GM12878 (cell line): ENCODE measurements around the gene ASAP3. TPM values are rescaled to one million over a fixed set of nuclear protein-coding genes. Genes with fewer than 3 reads are reported as not detected.

ENCODE experiments used
- ASH2L ChIP-seq: fragments of 300-600, 200-600 bp; sonication (generic); IDR thresholded peaks from 2 replicates; pipeline ENCODE4 v1.6.1; 2017; ENCODE audit warnings: low read depth, mild to moderate bottlenecking, borderline replicate concordance
- ATF7 ChIP-seq: fragments of 450-650 bp; IDR thresholded peaks from 2 replicates; pipeline ENCODE4 v1.6.1; 2016; ENCODE audit warnings: low read depth, mild to moderate bottlenecking
- HDGF ChIP-seq: fragments of 450-650 bp; IDR thresholded peaks from 2 replicates; pipeline ENCODE4 v1.6.1; 2016; ENCODE audit warnings: antibody characterized with exemption
- IKZF1 ChIP-seq: fragments of 450-650 bp; conservative IDR thresholded peaks from 2 replicates; pipeline ENCODE4 v1.6.1; 2017; ENCODE audit warnings: antibody characterized with exemption, mild to moderate bottlenecking
- IKZF2 ChIP-seq, 2 experiments: fragments of 450-650 bp; IDR thresholded peaks; 2 replicates each; pipeline ENCODE4 v1.6.1; 2017; ENCODE audit warnings: mild to moderate bottlenecking in 2 of 2, moderate library complexity in 2 of 2
- IRF4 ChIP-seq: IDR thresholded peaks from 2 replicates; pipeline ENCODE4 v1.6.1; 2011; ENCODE audit warnings: low read depth, low read length
- JUNB ChIP-seq: IDR thresholded peaks from 2 replicates; pipeline ENCODE4 v1.6.1; 2016; ENCODE audit warnings: antibody characterized with exemption, mild to moderate bottlenecking
- KDM1A ChIP-seq: fragments of 200-600 bp; sonication (generic); IDR thresholded peaks from 2 replicates; pipeline ENCODE4 v1.6.1; 2016; ENCODE audit warnings: borderline replicate concordance
- KLF5 ChIP-seq: fragments of 450-650 bp; IDR thresholded peaks from 2 replicates; pipeline ENCODE4 v1.6.1; 2014; ENCODE audit warnings: mild to moderate bottlenecking; ENCODE audit not compliant: partially characterized antibody
- MEF2A ChIP-seq: IDR thresholded peaks from 2 replicates; pipeline ENCODE4 v1.6.1; 2011; ENCODE audit warnings: low read depth, mild to moderate bottlenecking, low read length, moderate library complexity; ENCODE audit not compliant: insufficient read depth
- NFXL1 ChIP-seq: fragments of 450-650 bp; IDR thresholded peaks from 2 replicates; pipeline ENCODE4 v1.6.1; 2017; ENCODE audit warnings: antibody characterized with exemption, mild to moderate bottlenecking, borderline replicate concordance
- POU2F2 ChIP-seq: IDR thresholded peaks from 3 replicates; pipeline ENCODE4 v1.6.1; 2011; ENCODE audit warnings: low read depth, mild to moderate bottlenecking, low read length, borderline replicate concordance
- RUNX3 ChIP-seq: IDR thresholded peaks from 2 replicates; pipeline ENCODE4 v1.6.1; 2012; ENCODE audit warnings: low read length, inconsistent platforms
- SIX5 ChIP-seq: IDR thresholded peaks from 2 replicates; pipeline ENCODE4 v1.6.1; 2011; ENCODE audit warnings: mild to moderate bottlenecking, low read depth, low read length, moderate library complexity; ENCODE audit not compliant: severe bottlenecking
- SPI1 ChIP-seq: IDR thresholded peaks from 2 replicates; pipeline ENCODE4 v1.6.1; 2011; ENCODE audit warnings: low read depth, mild to moderate bottlenecking, low read length, moderate library complexity, borderline replicate concordance; ENCODE audit not compliant: insufficient read depth
- SUZ12 ChIP-seq: fragments of 200-600 bp; sonication (generic); IDR thresholded peaks from one replicate; pipeline ENCODE4 v1.6.1; 2018; ENCODE audit warnings: antibody characterized with exemption, mild to moderate bottlenecking; ENCODE audit not compliant: unreplicated experiment
- TAF1 ChIP-seq: IDR thresholded peaks from 2 replicates; pipeline ENCODE4 v1.6.1; 2011; ENCODE audit warnings: mild to moderate bottlenecking, low read depth, low read length, borderline replicate concordance
- TCF7 ChIP-seq: IDR thresholded peaks from 2 replicates; pipeline ENCODE4 v1.6.1; 2014; ENCODE audit warnings: antibody characterized with exemption, borderline replicate concordance
- YY1 ChIP-seq: IDR thresholded peaks from 2 replicates; pipeline ENCODE4 v1.6.1; 2011; ENCODE audit warnings: low read depth, mild to moderate bottlenecking, low read length
- ZNF384 ChIP-seq: IDR thresholded peaks from 2 replicates; pipeline ENCODE4 v1.6.1; 2012; ENCODE audit warnings: low read depth, mild to moderate bottlenecking, low read length, improper control_type of control experiment, borderline replicate concordance
- polyA plus RNA-seq, 11 experiments: library from polyadenylated mRNA; depleted of rRNA in 4 of 11; unstranded in 6 of 11; stranded (reverse) in 5 of 11; fragments of >200 nt; fragmentation: Nextera tagmentation in 4 of 11; fragmentation: Illumina TruSeq in 1 of 11; extraction: Ambion mirVana in 4 of 11; extraction: Trizol in 1 of 11; gene quantifications; 1 replicate in 1 of 11; 2 replicates in 10 of 11; pipeline versions ENCODE4 v1.2.1 to v1.2.3, GENCODE V29; 2011 to 2016; ENCODE audit warnings: inconsistent platforms in 2 of 11, missing spikeins in 2 of 11, low read depth in 1 of 11
- total RNA-seq, 4 experiments: library from RNA; depleted of rRNA in 3 of 4; stranded (reverse); fragments of >200 nt in 3 of 4; fragmentation: Illumina TruSeq in 1 of 4; extraction: Trizol in 1 of 4; gene quantifications; 2 replicates each; pipeline versions ENCODE4 v1.2.1 to v1.2.3, GENCODE V29; 2013 to 2021
- TF ChIP-seq, protein P1 (sequence below): IDR thresholded peaks from 2 replicates; pipeline ENCODE4 v1.6.1; 2012; ENCODE audit warnings: mild to moderate bottlenecking, low read depth, low read length
- TF ChIP-seq, protein P2 (sequence below), 3 experiments: IDR thresholded peaks in 2 of 3; conservative IDR thresholded peaks in 1 of 3; 2 replicates each; pipeline ENCODE4 v1.5.1; 2011; ENCODE audit warnings: low read depth in 3 of 3, low read length in 3 of 3, mild to moderate bottlenecking in 3 of 3, control low read depth in 2 of 3, moderate library complexity in 2 of 3, inconsistent platforms in 1 of 3, mixed read lengths in 1 of 3; ENCODE audit not compliant: control insufficient read depth in 2 of 3, insufficient read depth in 1 of 3; ENCODE audit errors: extremely low read depth in 1 of 3
- TF ChIP-seq, protein P3 (sequence below): fragments of 450-650 bp; IDR thresholded peaks from 2 replicates; pipeline ENCODE4 v1.6.1; 2017; ENCODE audit warnings: antibody characterized with exemption, mild to moderate bottlenecking, moderate library complexity

ASAP3 gene
- total and polyA plus RNA-seq, 10 of the 15 experiments (the other 5 are each of a cell fraction or from before 2014, with no cell fraction given) = 0.04 to 0.92 (median 0.34) TPM; not detected in 1

GRCh38 chr1:23525558-23526250 lies 41.7 kb upstream of the ASAP3 start (continued):
- TF ChIP-seq, protein P1, sequence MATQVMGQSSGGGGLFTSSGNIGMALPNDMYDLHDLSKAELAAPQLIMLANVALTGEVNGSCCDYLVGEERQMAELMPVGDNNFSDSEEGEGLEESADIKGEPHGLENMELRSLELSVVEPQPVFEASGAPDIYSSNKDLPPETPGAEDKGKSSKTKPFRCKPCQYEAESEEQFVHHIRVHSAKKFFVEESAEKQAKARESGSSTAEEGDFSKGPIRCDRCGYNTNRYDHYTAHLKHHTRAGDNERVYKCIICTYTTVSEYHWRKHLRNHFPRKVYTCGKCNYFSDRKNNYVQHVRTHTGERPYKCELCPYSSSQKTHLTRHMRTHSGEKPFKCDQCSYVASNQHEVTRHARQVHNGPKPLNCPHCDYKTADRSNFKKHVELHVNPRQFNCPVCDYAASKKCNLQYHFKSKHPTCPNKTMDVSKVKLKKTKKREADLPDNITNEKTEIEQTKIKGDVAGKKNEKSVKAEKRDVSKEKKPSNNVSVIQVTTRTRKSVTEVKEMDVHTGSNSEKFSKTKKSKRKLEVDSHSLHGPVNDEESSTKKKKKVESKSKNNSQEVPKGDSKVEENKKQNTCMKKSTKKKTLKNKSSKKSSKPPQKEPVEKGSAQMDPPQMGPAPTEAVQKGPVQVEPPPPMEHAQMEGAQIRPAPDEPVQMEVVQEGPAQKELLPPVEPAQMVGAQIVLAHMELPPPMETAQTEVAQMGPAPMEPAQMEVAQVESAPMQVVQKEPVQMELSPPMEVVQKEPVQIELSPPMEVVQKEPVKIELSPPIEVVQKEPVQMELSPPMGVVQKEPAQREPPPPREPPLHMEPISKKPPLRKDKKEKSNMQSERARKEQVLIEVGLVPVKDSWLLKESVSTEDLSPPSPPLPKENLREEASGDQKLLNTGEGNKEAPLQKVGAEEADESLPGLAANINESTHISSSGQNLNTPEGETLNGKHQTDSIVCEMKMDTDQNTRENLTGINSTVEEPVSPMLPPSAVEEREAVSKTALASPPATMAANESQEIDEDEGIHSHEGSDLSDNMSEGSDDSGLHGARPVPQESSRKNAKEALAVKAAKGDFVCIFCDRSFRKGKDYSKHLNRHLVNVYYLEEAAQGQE = 0 out of 2 replicates have a peak, but pooled peaks have one; percentile 6
- TF ChIP-seq IRF4 (no peak), IKZF2 (IDR thresholded peaks at IDR 0.05) (no peak), SPI1 (no peak), IKZF1 (peak; percentile 6; the same call in 1 of the 2 replicates), POU2F2 (0 out of 3 replicates have a peak, but pooled peaks have one; percentile 5), ASH2L (no peak), TAF1 (no peak), RUNX3 (peak; percentile 58), NFXL1 (no peak), KDM1A (no peak), MEF2A (0 out of 2 replicates have a peak, but pooled peaks have one; percentile 66), ATF7 (peak; percentile 88), TCF7 (no peak), ZNF384 (no peak), KLF5 (no peak), SIX5 (no peak), JUNB (peak; percentile 60), SUZ12 (no peak), YY1 (0 out of 2 replicates have a peak, but pooled peaks have one; percentile 34), HDGF (no peak)
- TF ChIP-seq, protein P2, sequence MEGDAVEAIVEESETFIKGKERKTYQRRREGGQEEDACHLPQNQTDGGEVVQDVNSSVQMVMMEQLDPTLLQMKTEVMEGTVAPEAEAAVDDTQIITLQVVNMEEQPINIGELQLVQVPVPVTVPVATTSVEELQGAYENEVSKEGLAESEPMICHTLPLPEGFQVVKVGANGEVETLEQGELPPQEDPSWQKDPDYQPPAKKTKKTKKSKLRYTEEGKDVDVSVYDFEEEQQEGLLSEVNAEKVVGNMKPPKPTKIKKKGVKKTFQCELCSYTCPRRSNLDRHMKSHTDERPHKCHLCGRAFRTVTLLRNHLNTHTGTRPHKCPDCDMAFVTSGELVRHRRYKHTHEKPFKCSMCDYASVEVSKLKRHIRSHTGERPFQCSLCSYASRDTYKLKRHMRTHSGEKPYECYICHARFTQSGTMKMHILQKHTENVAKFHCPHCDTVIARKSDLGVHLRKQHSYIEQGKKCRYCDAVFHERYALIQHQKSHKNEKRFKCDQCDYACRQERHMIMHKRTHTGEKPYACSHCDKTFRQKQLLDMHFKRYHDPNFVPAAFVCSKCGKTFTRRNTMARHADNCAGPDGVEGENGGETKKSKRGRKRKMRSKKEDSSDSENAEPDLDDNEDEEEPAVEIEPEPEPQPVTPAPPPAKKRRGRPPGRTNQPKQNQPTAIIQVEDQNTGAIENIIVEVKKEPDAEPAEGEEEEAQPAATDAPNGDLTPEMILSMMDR (IDR thresholded peaks at IDR 0.05 in 2 of 3, conservative IDR thresholded peaks at IDR 0.05 in 1 of 3; ENCODE audit: control insufficient read depth in 2 of 3, extremely low read depth in 1 of 3, insufficient read depth in 1 of 3, low read depth in 3 of 3, low read length in 3 of 3) = no peak
- TF ChIP-seq, protein P3, sequence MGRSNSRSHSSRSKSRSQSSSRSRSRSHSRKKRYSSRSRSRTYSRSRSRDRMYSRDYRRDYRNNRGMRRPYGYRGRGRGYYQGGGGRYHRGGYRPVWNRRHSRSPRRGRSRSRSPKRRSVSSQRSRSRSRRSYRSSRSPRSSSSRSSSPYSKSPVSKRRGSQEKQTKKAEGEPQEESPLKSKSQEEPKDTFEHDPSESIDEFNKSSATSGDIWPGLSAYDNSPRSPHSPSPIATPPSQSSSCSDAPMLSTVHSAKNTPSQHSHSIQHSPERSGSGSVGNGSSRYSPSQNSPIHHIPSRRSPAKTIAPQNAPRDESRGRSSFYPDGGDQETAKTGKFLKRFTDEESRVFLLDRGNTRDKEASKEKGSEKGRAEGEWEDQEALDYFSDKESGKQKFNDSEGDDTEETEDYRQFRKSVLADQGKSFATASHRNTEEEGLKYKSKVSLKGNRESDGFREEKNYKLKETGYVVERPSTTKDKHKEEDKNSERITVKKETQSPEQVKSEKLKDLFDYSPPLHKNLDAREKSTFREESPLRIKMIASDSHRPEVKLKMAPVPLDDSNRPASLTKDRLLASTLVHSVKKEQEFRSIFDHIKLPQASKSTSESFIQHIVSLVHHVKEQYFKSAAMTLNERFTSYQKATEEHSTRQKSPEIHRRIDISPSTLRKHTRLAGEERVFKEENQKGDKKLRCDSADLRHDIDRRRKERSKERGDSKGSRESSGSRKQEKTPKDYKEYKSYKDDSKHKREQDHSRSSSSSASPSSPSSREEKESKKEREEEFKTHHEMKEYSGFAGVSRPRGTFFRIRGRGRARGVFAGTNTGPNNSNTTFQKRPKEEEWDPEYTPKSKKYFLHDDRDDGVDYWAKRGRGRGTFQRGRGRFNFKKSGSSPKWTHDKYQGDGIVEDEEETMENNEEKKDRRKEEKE = no peak
